ENCODE data around the gene TLX3. TPM values are rescaled to one million over a fixed set of nuclear protein-coding genes. Genes with fewer than 3 reads are reported as not detected.

Gene TLX3
- total RNA-seq, 1 donor from 2014 or later, result not detected

DNA sequence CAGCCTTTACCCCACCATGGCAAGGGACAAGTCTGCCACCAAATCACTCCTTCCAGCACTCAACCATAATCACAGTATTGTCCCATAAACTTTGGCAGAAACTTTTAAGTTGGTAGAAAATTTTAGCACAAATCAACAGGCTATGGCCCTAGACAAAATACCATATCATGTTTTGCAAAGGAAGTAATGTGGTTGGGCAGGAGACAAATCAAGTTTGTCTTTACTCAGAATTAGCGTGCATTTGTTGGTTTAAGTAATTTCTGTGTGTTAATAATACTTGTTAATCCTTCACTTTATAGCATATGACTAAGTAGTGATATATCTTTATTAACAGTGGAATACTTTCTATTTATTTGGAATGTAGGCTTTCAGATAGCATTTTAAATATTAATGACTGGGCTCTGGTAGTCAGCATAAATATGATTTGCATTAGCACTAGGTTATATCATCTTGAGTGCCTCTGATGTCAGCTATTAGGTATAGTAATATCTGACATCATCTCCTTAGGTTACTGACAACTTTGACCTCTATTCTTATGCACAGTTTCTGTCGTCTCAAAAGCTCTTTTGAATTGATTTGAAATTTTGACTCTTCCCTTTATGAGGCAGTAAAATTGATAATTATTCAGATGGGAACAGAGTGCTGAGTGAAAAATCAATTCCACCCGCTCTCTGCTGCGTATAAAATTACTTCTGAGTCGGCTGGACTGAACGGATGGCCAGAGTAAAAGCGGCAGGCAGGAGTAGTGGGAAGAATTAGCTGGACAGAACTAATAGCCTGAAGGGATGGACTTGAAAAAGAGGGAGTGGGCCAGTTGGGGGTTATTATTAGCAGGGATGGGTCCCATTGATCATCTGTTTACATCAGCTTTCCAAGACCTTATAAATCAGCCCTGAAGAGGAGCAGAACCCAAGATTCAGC lies 40.1 kb upstream of the TLX3 start:
- Histone ChIP-seq H3K4me3 (no peak overlapping the region), H3K27ac (no peak overlapping the region), H3K4me1 (no peaks in the 10 kb centered on the region), H3K36me3 (no peaks in the 10 kb centered on the region), H3K27me3 (no peaks in the 10 kb centered on the region), H3K9me3 (no peaks in the 10 kb centered on the region)
- no peak for DNase-seq (ENCODE audit: extremely low spot score in 2 of 2)
- TF ChIP-seq POLR2A (IDR thresholded peaks at IDR 0.05), result no peak
- TF ChIP-seq POLR2AphosphoS5 (IDR thresholded peaks at IDR 0.05; ENCODE audit: insufficient read depth in 1 of 2, low read depth in 1 of 2), result no peak
- no peak for TF ChIP-seq CTCF (IDR thresholded peaks at IDR 0.05)
- intact Hi-C loops (cut with DNase I), result no loop called here

GRCh38 chr5:171269717-171270116 lies 39.3 kb upstream of the TLX3 start:
- intact Hi-C loops (cut with DNase I), result no loop called here
- no peaks in the 10 kb centered on the region for H3K9me3 ChIP-seq
- no peaks in the 10 kb centered on the region for H3K27me3 ChIP-seq
- DNase-seq (ENCODE audit: extremely low spot score in 2 of 2), result no peak
- H3K4me3 ChIP-seq, result no peak overlapping the region
- no peaks in the 10 kb centered on the region for H3K36me3 ChIP-seq
- no peak overlapping the region for H3K27ac ChIP-seq
- H3K4me1 ChIP-seq, result no peaks in the 10 kb centered on the region
- TF ChIP-seq CTCF (IDR thresholded peaks at IDR 0.05) (no peak), POLR2A (IDR thresholded peaks at IDR 0.05) (no peak), POLR2AphosphoS5 (IDR thresholded peaks at IDR 0.05; ENCODE audit: insufficient read depth in 1 of 2, low read depth in 1 of 2) (no peak)

DNA sequence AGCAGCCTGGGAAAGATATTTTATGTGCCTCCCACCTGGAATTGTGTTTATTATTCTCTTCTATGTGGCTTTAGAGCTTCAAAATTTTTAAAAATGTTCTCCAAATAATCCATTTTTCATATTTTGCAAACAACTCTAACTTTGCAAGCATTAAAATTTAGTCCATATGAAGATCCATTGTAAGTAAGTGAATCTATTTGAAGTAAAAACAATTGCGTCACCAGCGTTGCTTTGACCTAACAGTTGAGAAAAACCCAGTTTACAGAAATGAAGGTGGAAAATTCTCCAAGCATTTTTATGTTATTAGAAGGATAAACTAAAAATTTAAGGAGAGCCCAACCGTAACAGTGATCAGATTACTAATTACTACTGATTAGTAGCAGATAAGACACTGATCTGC lies 38.9 kb upstream of the TLX3 start:
- intact Hi-C loops (cut with DNase I), result no loop called here
- TF ChIP-seq CTCF (IDR thresholded peaks at IDR 0.05) (no peak), POLR2A (IDR thresholded peaks at IDR 0.05) (no peak), POLR2AphosphoS5 (IDR thresholded peaks at IDR 0.05; ENCODE audit: insufficient read depth in 1 of 2, low read depth in 1 of 2) (no peak)
- DNase-seq (ENCODE audit: extremely low spot score in 2 of 2), result no peak
- Histone ChIP-seq H3K27me3 (no peaks in the 10 kb centered on the region), H3K27ac (no peak overlapping the region), H3K4me3 (no peak overlapping the region), H3K9me3 (no peaks in the 10 kb centered on the region), H3K36me3 (no peaks in the 10 kb centered on the region), H3K4me1 (no peaks in the 10 kb centered on the region)

GRCh38 chr5:171271798-171272197 lies 37.2 kb upstream of the TLX3 start:
- H3K4me1 ChIP-seq, result no peaks in the 10 kb centered on the region
- no peak for TF ChIP-seq CTCF (IDR thresholded peaks at IDR 0.05)
- TF ChIP-seq POLR2A (IDR thresholded peaks at IDR 0.05), result no peak
- no peak for TF ChIP-seq POLR2AphosphoS5 (IDR thresholded peaks at IDR 0.05; ENCODE audit: insufficient read depth in 1 of 2, low read depth in 1 of 2)
- H3K9me3 ChIP-seq, result no peaks in the 10 kb centered on the region
- H3K36me3 ChIP-seq, result no peaks in the 10 kb centered on the region
- H3K27me3 ChIP-seq, result no peaks in the 10 kb centered on the region
- DNase-seq (ENCODE audit: extremely low spot score in 2 of 2), result no peak
- H3K4me3 ChIP-seq, result no peak overlapping the region
- H3K27ac ChIP-seq, result no peak overlapping the region
- intact Hi-C loops (cut with DNase I), result no loop called here
